ENCODE results near the gene GRID1.
"Not testable (repeated sequence)": the region's sequence is repeated elsewhere in the genome, so short reads cannot be mapped to it uniquely, and the experiment has no call there.

GRID1 gene

DNA sequence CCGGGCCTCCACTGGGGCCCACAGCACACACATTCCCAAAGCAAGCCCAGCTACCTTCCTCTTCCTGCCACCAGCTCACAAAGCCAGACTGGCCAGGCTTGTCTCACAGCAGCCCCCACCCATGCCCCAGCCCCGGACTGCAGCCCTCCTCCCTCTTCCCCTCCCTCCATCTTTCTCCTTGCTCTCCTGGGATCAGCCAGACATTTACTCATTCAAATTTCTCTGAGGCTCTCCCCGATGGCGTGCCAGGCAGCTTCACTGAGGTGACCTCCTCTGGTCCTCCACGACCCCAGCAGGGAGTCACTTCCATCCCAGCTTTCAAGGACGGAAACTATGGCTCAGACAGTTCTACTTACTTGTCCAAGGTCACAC is 187.5 kb downstream of the GRID1 start:
- no peaks in the 10 kb centered on the region for H3K4me1 Mint-ChIP-seq
- H3K9me3 Mint-ChIP-seq: no peaks in the 10 kb centered on the region
- H3K27me3 Mint-ChIP-seq (ENCODE audit: low read depth): no peaks in the 10 kb centered on the region
- no peak overlapping the region for H3K4me3 Mint-ChIP-seq
- H3K27ac Mint-ChIP-seq: no peak overlapping the region
- no peaks in the 10 kb centered on the region for H3K36me3 Mint-ChIP-seq (ENCODE audit: low read depth)
- no peak for TF ChIP-seq CTCF (IDR thresholded peaks at IDR 0.05; ENCODE audit: unreplicated experiment in 3 of 3)

DNA sequence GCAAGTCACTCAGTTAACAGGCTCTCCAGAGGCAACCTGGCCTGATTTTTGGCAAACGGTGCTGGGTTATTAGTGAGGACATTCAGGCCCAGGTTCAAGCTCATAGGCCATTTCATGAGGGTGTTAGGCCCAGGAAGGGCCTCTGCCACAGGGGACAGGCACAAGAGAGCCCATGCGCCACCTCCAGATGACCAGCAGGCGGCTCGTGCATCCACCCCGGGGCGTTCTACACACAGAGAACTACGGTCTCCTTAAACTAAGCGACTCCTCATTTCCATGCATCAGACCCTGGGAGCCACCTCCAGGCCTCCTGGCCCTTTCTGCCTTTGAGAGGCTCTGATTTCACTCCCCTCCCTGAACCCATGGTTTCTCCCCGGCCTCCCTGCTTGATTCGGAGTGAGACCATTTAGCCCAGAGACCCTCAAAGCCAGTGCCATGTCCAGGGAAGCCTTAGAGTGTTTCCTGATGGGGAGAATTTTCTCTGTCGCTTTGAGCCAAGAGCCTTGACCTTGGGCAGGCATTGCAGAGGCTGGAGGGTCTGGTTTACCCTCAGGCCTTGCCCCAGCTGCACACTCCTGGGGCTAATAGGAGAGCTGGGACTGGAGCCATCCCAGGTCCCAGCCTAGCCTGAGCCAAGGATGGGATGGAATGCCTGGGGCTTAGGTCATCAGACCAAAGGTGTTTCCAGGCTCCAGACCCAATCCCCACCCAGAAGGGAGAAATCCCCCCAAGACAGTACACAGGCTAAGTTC is 188.0 kb downstream of the GRID1 start:
- no peaks in the 10 kb centered on the region for H3K9me3 Mint-ChIP-seq
- H3K27ac Mint-ChIP-seq: no peak overlapping the region
- peak in 1 of 3 experiments; percentile 38 for TF ChIP-seq CTCF (IDR thresholded peaks at IDR 0.05; ENCODE audit: unreplicated experiment in 3 of 3)
- no peak overlapping the region for H3K4me3 Mint-ChIP-seq
- H3K36me3 Mint-ChIP-seq (ENCODE audit: low read depth): no peaks in the 10 kb centered on the region
- H3K4me1 Mint-ChIP-seq: no peaks in the 10 kb centered on the region
- no peaks in the 10 kb centered on the region for H3K27me3 Mint-ChIP-seq (ENCODE audit: low read depth)

DNA sequence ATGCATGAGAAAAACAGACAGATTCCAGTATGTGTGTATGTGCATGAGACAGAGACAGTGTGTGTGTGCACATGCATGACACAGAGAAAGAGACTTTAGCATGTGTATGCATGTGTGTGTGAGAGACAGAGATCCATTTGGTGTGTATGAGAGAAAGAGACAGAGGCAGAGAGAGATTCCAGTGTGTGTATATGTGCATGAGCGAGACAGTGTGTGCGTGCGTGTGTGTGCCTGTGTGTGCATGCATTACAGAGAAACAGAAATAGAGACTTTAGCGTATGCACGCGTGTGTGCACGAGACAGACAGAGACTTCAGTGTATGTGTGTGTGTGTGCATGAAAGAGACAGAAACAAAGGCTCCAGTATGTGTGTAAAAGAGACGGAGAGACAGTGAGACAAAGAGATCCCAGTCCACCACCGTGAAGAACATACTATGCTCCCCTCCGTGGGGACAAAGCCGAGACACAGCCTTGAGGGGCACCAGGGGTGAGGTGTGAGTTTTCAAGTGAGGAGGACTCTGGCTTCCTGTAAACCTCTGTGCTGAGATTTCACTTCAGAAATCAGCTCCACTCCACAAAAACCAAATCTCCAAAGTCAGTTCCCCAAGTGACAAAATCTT is 188.9 kb downstream of the GRID1 start:
- no peaks in the 10 kb centered on the region for H3K4me1 Mint-ChIP-seq
- H3K27ac Mint-ChIP-seq: no peak overlapping the region
- no peak for TF ChIP-seq CTCF (IDR thresholded peaks at IDR 0.05; ENCODE audit: unreplicated experiment in 3 of 3)
- H3K4me3 Mint-ChIP-seq: no peak overlapping the region
- no peaks in the 10 kb centered on the region for H3K36me3 Mint-ChIP-seq (ENCODE audit: low read depth)
- no peaks in the 10 kb centered on the region for H3K27me3 Mint-ChIP-seq (ENCODE audit: low read depth)
- no peaks in the 10 kb centered on the region for H3K9me3 Mint-ChIP-seq

DNA sequence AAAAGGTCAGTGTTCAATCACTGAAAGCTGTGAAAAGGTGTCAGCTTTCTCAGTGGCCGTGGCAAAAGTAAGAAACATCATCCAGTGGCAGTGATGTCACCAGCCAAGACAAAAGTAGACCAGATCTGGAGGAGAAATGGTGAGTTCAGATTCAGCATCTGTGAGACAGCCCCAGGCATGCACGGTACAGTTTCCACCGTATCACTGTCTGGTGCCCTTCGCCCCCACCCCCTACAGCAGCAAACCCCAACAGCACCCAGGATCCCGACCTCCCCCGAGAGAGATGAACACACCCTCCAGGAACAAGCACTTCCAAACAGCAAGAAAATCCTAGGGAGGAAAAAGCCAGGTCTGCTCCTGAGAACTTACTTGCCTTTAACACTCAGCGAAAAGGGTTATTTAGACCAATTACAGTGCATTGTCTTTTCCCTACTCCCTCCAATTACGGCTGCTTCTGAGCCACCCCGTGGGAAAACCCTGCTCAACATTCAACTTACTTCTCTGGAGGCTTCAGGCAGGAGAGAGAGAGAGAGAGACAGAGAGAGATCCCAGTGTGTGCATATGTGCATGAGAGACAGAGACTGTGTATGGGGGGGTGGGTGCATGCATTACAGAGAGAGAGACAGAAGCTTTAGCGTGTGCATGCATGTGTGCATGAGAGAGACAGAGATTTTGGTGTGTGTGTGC is 189.6 kb downstream of the GRID1 start:
- no peak overlapping the region for H3K4me3 Mint-ChIP-seq
- TF ChIP-seq CTCF (IDR thresholded peaks at IDR 0.05; ENCODE audit: unreplicated experiment in 3 of 3): no peak
- no peaks in the 10 kb centered on the region for H3K27me3 Mint-ChIP-seq (ENCODE audit: low read depth)
- H3K4me1 Mint-ChIP-seq: no peaks in the 10 kb centered on the region
- no peaks in the 10 kb centered on the region for H3K36me3 Mint-ChIP-seq (ENCODE audit: low read depth)
- H3K27ac Mint-ChIP-seq: no peak overlapping the region
- H3K9me3 Mint-ChIP-seq: no peaks in the 10 kb centered on the region

DNA sequence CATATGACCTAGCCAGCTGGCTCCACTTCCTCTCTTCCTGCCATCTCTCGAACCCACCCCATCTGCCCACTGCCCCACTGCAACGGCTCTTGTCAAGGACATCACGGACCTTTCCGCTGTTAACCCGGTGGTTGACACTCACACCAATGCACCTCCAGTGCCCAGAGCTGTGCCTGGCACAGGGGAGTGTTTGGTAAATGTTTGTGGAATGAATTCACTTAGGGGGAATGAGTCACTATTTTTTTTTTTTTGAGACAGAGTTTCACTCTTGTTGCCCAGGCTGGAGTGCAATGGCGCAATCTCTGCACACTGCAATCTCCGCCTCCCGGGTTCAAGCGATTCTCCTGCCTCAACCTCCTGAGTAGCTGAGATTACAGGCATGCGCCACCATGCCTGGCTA is 191.1 kb downstream of the GRID1 start:
- H3K27ac Mint-ChIP-seq; H3K9me3 Mint-ChIP-seq; H3K4me1 Mint-ChIP-seq; H3K4me3 Mint-ChIP-seq; H3K36me3 Mint-ChIP-seq (ENCODE audit: low read depth); H3K27me3 Mint-ChIP-seq (ENCODE audit: low read depth): not testable (repeated sequence)

- Mint-ChIP-seq H3K36me3 (ENCODE audit: low read depth) (no peaks in the 10 kb centered on the region), H3K27me3 (ENCODE audit: low read depth) (peaks cover 11% of the 10 kb centered on the region), H3K9me3 (no peaks in the 10 kb centered on the region), H3K27ac (no peak overlapping the region), H3K4me1 (no peaks in the 10 kb centered on the region), H3K4me3 (no peak overlapping the region)
- TF ChIP-seq CTCF (IDR thresholded peaks at IDR 0.05; ENCODE audit: unreplicated experiment in 3 of 3): no peak
Observed at GRCh38 chr10:86172301-86172700, 194.3 kb downstream of the GRID1 start.

All from nephron (organoid).